Stimulated activated CD4-positive, alpha-beta T cell treated with anti-CD3 and anti-CD28 coated beads, Interleukin-4, amount 100 ng/mL, for 48 hours (primary cell): Measurements from ENCODE around the gene GSN.

Source experiments
- DNase-seq, 2 donors: peaks; one replicate each; pipeline ENCODE4 v3.0.0-alpha.2; 2020; ENCODE audit warnings: low read depth in 2 of 2

The GSN gene

GRCh38 chr9:121323449-121324151, 55.6 kb downstream of the GSN start:
- no peak for DNase-seq

- DNase-seq = no peak
These were observed 56.4 kb downstream of the GSN start for GRCh38 chr9:121324316-121324715.

GRCh38 chr9:121324755-121325154, 56.8 kb downstream of the GSN start:
- DNase-seq = no peak

- no peak for DNase-seq
These were observed 57.4 kb downstream of the GSN start for GRCh38 chr9:121325387-121325786.

- DNase-seq = no peak
These were observed 58.3 kb downstream of the GSN start for GRCh38 chr9:121326130-121326838.

- DNase-seq = no peak
These were observed 59.1 kb downstream of the GSN start for GRCh38 chr9:121326901-121327613.

- no peak for DNase-seq
These were observed 60.5 kb downstream of the GSN start for GRCh38 chr9:121328476-121328875.

- no peak for DNase-seq
These were observed 61.1 kb downstream of the GSN start for GRCh38 chr9:121328876-121329681.

GRCh38 chr9:121331549-121331948, 63.6 kb downstream of the GSN start:
- DNase-seq = no peak

GRCh38 chr9:121331992-121332685, 64.2 kb downstream of the GSN start:
- no peak for DNase-seq

GRCh38 chr9:121333950-121334773, 66.2 kb downstream of the GSN start:
- DNase-seq = no peak

GRCh38 chr9:121336665-121337064, 68.7 kb downstream of the GSN start:
- DNase-seq = no peak

GRCh38 chr9:121339437-121339836, 71.5 kb downstream of the GSN start:
- no peak for DNase-seq

GRCh38 chr9:121340676-121341392, 72.9 kb downstream of the GSN start:
- DNase-seq = no peak

GRCh38 chr9:121344184-121344583, 76.2 kb downstream of the GSN start:
- DNase-seq = no peak

- DNase-seq = no peak
These were observed 77.1 kb downstream of the GSN start for GRCh38 chr9:121345070-121345469.

GRCh38 chr9:121348221-121348620, 80.3 kb downstream of the GSN start:
- no peak for DNase-seq

GRCh38 chr9:121349009-121349408, 81.0 kb downstream of the GSN start:
- no peak for DNase-seq

- DNase-seq = no peak
These were observed 82.1 kb downstream of the GSN start for GRCh38 chr9:121350036-121350435.
